Stomach smooth muscle (tissue), 2 donors: ENCODE data around the gene ANKS6.

Experiments
- H3K27ac ChIP-seq: one replicate; pipeline ENCODE4 v1.7.0; 2013; ENCODE audit warnings: mild to moderate bottlenecking, low read length, inconsistent platforms
- H3K27me3 ChIP-seq, 2 donors: one replicate each; pipeline ENCODE4 v1.7.0; 2013; ENCODE audit warnings: low read length in 2 of 2; ENCODE audit not compliant: insufficient read depth in 2 of 2, control insufficient read depth in 1 of 2
- H3K36me3 ChIP-seq, 2 donors: one replicate each; pipeline ENCODE4 v1.7.0; 2013; ENCODE audit warnings: low read length in 2 of 2; ENCODE audit not compliant: control insufficient read depth in 2 of 2, insufficient read depth in 2 of 2
- H3K4me1 ChIP-seq: one replicate; pipeline ENCODE4 v1.7.0; 2013; ENCODE audit warnings: low read length; ENCODE audit not compliant: control insufficient read depth, insufficient read depth
- H3K4me3 ChIP-seq, 2 donors: one replicate each; pipeline ENCODE4 v1.7.0; 2013; ENCODE audit warnings: low read length in 2 of 2
- H3K9ac ChIP-seq, 2 donors: one replicate each; pipeline ENCODE4 v1.7.0; 2013; ENCODE audit warnings: low read length in 2 of 2, mild to moderate bottlenecking in 1 of 2
- H3K9me3 ChIP-seq, 2 donors: one replicate each; pipeline ENCODE4 v1.7.0; 2013; ENCODE audit warnings: low read length in 2 of 2; ENCODE audit not compliant: control insufficient read depth in 2 of 2
- donor health status: healthy.
- donor health status: Pancreatic carcinoma.

Gene ANKS6

DNA sequence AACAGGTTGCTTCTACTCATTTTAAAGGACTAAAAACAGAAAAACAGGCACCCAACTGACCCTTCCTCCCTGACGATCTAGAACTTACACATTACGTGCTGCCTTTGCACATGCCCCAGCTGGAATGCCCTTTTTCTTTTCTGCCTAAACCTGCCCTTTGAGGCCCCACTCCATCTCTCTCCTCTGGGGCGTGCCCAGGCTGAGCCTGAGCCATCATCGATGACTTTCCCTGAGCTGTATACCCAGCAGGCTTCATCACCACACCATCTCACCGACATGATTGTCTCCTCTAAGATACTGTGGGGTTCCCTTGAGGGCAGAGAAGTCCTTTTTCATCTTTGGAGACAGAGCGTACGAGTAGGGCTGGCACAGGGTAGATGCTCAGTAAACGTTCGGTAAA, 63.6 kb downstream of the ANKS6 start:
- Histone ChIP-seq H3K36me3 (peaks cover 16 to 30% of the 10 kb centered on the region in 2 donors), H3K9ac (no peak overlapping the region), H3K9me3 (no peaks in the 10 kb centered on the region), H3K4me1 (peaks cover 7% of the 10 kb centered on the region), H3K4me3 (no peak overlapping the region), H3K27me3 (no peaks in the 10 kb centered on the region), H3K27ac (no peak overlapping the region)

GRCh38 chr9:98732091-98732490, 64.3 kb downstream of the ANKS6 start:
- peaks cover 7% of the 10 kb centered on the region for H3K4me1 ChIP-seq
- H3K27me3 ChIP-seq = no peaks in the 10 kb centered on the region
- H3K4me3 ChIP-seq = no peak overlapping the region
- H3K9me3 ChIP-seq = no peaks in the 10 kb centered on the region
- H3K27ac ChIP-seq = no peak overlapping the region
- H3K9ac ChIP-seq = no peak overlapping the region
- H3K36me3 ChIP-seq = peaks cover 16 to 30% of the 10 kb centered on the region in 2 donors

DNA sequence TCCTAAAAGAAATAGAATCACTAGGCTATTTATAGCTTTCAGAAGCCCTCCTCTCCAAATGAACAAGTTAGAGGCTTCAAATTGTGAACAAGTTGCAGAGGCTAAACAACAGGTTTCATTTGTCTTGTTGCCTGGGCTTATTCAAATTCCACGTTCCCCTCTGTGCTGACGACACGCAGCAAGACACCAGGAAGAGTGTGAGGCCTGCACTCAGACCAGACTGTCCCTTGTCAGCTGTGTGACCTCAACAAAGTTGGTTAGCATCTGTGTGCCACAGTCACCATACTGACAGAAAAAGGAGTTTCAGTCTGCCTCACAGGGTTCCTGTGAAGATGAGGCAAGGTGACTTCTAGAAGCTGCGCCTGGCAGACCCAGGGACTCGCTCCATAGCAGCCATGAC, 65.5 kb downstream of the ANKS6 start:
- Histone ChIP-seq H3K9me3 (no peaks in the 10 kb centered on the region), H3K36me3 (peaks cover 11 to 26% of the 10 kb centered on the region in 2 donors), H3K9ac (no peak overlapping the region), H3K27ac (no peak overlapping the region), H3K4me3 (no peak overlapping the region), H3K4me1 (peaks cover 7% of the 10 kb centered on the region), H3K27me3 (no peaks in the 10 kb centered on the region)

- H3K27me3 ChIP-seq = peaks cover 0 to 5% of the 10 kb centered on the region in 2 donors
- peaks cover 0 to 10% of the 10 kb centered on the region in 2 donors for H3K36me3 ChIP-seq
- H3K4me1 ChIP-seq = peaks cover 7% of the 10 kb centered on the region
- H3K9me3 ChIP-seq = peaks cover 2 to 4% of the 10 kb centered on the region in 2 donors
- no peak overlapping the region for H3K4me3 ChIP-seq
- no peak overlapping the region for H3K27ac ChIP-seq
- H3K9ac ChIP-seq = no peak overlapping the region
Measured at GRCh38 chr9:98728500-98728899, 67.9 kb downstream of the ANKS6 start.

DNA sequence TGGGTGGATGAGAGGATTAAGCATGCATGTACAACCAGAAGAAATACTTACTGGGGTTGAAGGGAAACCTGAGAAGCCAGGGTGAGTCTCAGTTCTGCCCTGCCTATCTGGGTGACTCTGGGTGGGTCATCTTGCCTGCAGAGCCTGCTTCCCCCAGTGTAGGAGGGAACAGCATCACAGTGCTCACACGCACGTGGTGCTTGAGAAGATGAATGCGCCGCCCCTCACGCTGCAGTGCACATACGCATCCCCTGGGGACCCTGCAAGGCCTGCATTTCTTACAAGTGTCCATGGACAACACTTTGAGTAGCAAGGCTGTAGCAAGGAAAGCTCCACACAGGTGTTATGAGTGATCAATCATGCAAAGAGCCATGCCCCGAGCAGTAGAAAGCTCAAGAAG, 68.9 kb downstream of the ANKS6 start:
- Histone ChIP-seq H3K27ac (no peak overlapping the region), H3K27me3 (peaks cover 4 to 9% of the 10 kb centered on the region in 2 donors), H3K4me3 (no peak overlapping the region), H3K9me3 (peaks cover 4 to 5% of the 10 kb centered on the region in 2 donors), H3K9ac (no peak overlapping the region), H3K36me3 (peaks cover 0 to 2% of the 10 kb centered on the region in 2 donors), H3K4me1 (peaks cover 7% of the 10 kb centered on the region)

- Histone ChIP-seq H3K4me1 (peaks cover 7% of the 10 kb centered on the region), H3K27ac (no peak overlapping the region), H3K36me3 (no peaks in the 10 kb centered on the region), H3K9ac (no peak overlapping the region), H3K27me3 (peaks cover 4 to 9% of the 10 kb centered on the region in 2 donors), H3K9me3 (peaks cover 4 to 5% of the 10 kb centered on the region in 2 donors), H3K4me3 (no peak overlapping the region)
Measured at GRCh38 chr9:98726735-98727134, 69.6 kb downstream of the ANKS6 start.

DNA sequence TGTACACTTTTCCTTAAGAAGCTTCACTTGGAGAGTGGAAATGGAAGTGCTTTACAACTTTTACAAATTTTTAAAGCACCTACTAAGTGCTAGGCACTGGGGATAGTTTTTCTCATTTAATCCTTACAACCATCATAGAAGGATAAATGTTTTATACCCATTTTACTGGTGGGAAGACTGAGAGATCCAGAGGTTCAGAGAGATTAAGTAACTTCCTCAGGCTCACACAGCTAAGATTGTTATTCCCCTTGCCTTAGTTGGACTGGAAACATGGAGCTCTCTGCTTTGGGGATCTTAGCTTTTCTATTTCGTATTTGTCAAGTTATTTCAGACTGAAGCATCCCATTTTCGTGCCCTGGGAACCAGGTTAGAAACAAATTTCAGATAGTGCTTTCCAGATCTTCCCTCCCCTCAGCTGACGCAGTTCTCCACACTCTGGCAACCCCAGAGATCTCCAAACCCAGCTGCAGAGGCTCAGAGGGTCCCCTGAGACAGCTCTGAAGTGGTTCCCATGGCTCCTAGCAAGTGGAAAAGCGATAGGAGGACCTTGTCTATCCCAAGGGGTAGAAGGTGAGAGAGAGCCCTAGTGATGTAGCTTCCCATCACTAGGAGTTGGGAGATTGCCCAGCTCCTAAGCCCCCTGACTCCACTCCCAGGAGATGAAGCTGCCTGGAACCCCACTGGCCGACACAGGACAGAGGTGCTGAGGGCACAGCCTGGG, 71.4 kb downstream of the ANKS6 start:
- Histone ChIP-seq H3K27ac (no peak overlapping the region), H3K36me3 (no peaks in the 10 kb centered on the region), H3K4me3 (no peak overlapping the region), H3K4me1 (no peaks in the 10 kb centered on the region), H3K9me3 (peaks cover 4 to 5% of the 10 kb centered on the region in 2 donors), H3K27me3 (peaks cover 6 to 12% of the 10 kb centered on the region in 2 donors), H3K9ac (no peak overlapping the region)

DNA sequence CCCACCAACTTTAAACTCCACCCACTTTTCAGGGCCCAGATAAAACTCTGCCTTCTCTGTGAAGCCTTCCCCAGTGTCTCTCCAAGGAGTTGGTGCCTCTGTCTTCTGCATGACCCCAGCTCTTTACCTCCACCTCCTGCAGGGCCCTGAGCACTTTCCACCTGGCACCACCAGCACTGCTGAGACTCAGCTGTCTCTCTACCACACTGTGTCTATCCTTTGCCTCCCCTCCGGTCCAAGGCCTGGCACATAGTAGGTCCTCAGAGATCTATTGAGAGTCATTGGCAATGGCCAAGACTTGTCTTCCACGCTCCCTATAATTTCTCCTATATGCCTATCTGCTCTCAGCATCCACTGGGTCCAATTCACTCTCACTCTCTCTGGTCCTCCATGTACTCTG, 74.7 kb downstream of the ANKS6 start:
- Histone ChIP-seq H3K36me3 (no peaks in the 10 kb centered on the region), H3K9ac (no peak overlapping the region), H3K4me1 (no peaks in the 10 kb centered on the region), H3K4me3 (no peak overlapping the region), H3K27me3 (peaks cover 6 to 12% of the 10 kb centered on the region in 2 donors), H3K9me3 (peaks cover 4 to 5% of the 10 kb centered on the region in 2 donors), H3K27ac (no peak overlapping the region)

DNA sequence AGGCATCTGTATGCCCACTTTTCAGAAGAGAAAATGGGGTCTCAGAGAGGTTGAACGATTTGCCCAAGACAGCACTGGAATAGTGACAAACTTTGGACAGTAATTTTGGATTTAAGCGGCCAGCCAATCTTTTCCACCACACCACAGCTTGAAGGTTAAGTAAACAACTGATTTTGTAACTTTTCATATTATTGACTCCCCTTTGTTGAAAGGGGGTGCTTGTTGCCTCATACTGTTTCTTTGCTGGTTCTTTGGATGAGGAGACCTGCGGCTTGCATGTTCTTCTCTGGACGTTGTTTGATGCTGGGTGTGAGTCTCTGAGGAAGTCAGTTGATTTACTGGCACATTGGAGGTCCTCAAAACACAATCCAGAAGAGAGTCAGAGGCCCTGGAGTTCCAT, 76.0 kb downstream of the ANKS6 start:
- Histone ChIP-seq H3K27ac (no peak overlapping the region), H3K9me3 (peaks cover 4 to 5% of the 10 kb centered on the region in 2 donors), H3K4me1 (no peaks in the 10 kb centered on the region), H3K27me3 (peaks cover 6 to 11% of the 10 kb centered on the region in 2 donors), H3K9ac (no peak overlapping the region), H3K36me3 (no peaks in the 10 kb centered on the region), H3K4me3 (no peak overlapping the region)

DNA sequence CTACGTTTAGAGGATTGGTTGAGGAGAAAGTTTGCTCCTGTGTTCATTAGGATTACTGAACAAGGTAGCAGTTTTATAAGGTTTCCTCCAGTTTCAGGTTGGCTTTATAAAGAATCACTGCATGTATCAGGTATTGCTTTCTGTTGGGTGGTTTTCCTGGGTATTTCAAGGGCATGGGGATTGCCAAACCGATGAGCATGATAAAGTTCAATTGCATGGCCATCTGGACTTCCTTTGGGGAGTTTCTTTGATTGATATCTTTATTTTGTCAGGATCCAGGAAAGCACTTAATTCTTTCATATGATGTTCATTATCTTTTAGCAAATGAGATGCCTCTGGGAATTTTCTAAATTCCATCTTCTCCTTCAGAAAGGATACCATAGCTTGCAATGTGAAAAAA, 77.3 kb downstream of the ANKS6 start:
- no peaks in the 10 kb centered on the region for H3K36me3 ChIP-seq
- H3K9ac ChIP-seq = no peak overlapping the region
- H3K9me3 ChIP-seq = peaks cover under 1 to 5% of the 10 kb centered on the region in 2 donors
- H3K27ac ChIP-seq = no peak overlapping the region
- H3K27me3 ChIP-seq = peaks cover 6 to 9% of the 10 kb centered on the region in 2 donors
- H3K4me3 ChIP-seq = no peak overlapping the region
- H3K4me1 ChIP-seq = no peaks in the 10 kb centered on the region

DNA sequence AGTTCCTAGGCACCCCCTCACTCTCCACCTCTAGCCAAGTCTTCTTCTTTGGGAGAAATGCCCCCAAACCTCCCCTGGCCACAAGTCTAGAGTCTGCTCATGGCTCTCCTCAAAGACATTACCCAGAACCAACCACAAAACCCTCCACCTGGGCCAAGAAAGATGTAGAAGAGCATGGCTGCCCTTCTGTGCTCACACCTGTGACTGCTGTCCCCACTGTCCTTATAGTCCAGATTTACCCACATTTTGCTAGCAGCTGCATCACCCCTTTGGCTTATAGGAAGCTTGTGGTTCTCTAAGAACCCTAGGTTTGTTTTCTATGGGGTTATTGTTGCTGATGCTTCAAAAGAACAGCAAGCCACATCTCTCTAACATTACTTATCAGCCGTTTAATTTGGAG, 81.5 kb downstream of the ANKS6 start:
- H3K9ac ChIP-seq = no peak overlapping the region
- H3K9me3 ChIP-seq = no peaks in the 10 kb centered on the region
- no peak overlapping the region for H3K27ac ChIP-seq
- peaks cover 5 to 22% of the 10 kb centered on the region in 2 donors for H3K27me3 ChIP-seq
- no peak overlapping the region for H3K4me3 ChIP-seq
- no peaks in the 10 kb centered on the region for H3K36me3 ChIP-seq
- H3K4me1 ChIP-seq = no peaks in the 10 kb centered on the region
